ENCODE measurements around the gene BHLHE41. TPM values are rescaled to one million over a fixed set of nuclear protein-coding genes. Genes with fewer than 3 reads are reported as not detected.

BHLHE41 gene
- polyA plus RNA-seq, 2 of the 4 experiments (the other 2 are of a cell fraction) = 0.41 to 0.81 TPM

DNA sequence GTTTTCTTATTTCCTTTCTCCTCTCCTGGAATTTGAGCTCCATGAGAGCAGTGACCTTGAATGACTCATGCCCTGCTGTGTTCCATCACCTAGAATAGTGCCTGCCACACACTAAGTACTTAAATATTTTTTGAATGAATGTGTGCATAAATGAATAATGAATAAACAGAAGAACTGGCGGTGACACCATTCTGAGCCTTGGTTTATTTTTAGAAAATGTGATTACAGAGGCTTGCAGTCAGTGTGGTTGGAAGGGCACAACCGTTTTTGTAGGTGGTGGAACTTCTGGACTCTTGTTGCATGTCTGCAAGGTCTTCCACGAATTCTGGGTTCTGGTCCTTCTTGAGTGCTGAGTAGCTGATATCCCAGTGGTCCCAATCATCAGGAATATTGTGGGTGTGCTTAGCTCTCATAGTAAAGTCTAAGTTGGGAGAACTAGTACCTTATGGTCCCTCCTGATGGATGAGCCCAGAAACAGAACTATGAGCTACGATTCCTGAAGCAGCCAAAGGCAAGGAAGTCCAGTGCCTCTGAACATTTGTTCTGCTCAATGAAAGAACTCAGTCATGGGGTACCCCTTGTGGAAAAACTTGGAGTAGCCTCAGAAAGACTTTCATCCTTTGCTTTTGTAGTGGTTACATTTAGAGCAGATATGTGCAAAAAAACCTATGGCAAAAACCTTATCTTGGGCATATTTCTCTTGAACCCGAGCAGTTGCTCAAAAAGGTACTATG is 28.8 kb upstream of the BHLHE41 start:
- peak; percentile 55 to 79 for DNase-seq (ENCODE audit: low read depth in 1 of 2, low spot score in 1 of 2)
- ChIA-PET CTCF (interaction anchor here (0.6 to 1.7 kb wide), 4 partner anchors 31 to 148 kb away, joined by 3 to 8 read pairs (median 4); no protein-coding TSS in a partner anchor), POLR2A (interaction anchor here (0.5 to 0.9 kb wide), 3 partner anchors 29 to 34 kb away, joined by 3 read pairs; partner anchors contain the start of gene BHLHE41)
- FAIRE-seq = peak; percentile 51
- 23% methylated on average over 5 of the region's 5 CpGs for WGBS (ENCODE audit: missing lambda C conversion rate)
- Histone ChIP-seq H3K4me3 (no peak overlapping the region), H3K4me2 (peak overlapping the region; percentile 59), H3K9me3 (no peaks in the 10 kb centered on the region), H3K27ac (peak overlapping the region; percentile 41 to 42), H3K4me1 (peaks cover 17% of the 10 kb centered on the region)
- peak; percentile 92 for ATAC-seq
- TF ChIP-seq PHF8 (IDR thresholded peaks at IDR 0.05; ENCODE audit: borderline replicate concordance, low read depth) = no peak
- no peak for TF ChIP-seq SREBF2 (IDR thresholded peaks at IDR 0.05)
- no peak; a peak in 1 of 5 replicates for TF ChIP-seq EP300 (IDR thresholded peaks at IDR 0.05)
- TF ChIP-seq GATA3 (IDR thresholded peaks at IDR 0.05; ENCODE audit: borderline replicate concordance) = peak; percentile 61; the same call in 1 of the 2 replicates
- TF ChIP-seq HOXB13 (CRISPR knock-in tag; IDR thresholded peaks at IDR 0.05; ENCODE audit: low read depth) = no peak
- TF ChIP-seq RAD21 (conservative IDR thresholded peaks at IDR 0.05 in 1 of 2, IDR thresholded peaks at IDR 0.05 in 1 of 2) = no peak
- peak; percentile 87 for TF ChIP-seq FOSL2 (IDR thresholded peaks at IDR 0.05)
- TF ChIP-seq FOSL2 (CRISPR knock-in tag; IDR thresholded peaks at IDR 0.05) = peak; percentile 95
- TF ChIP-seq, protein P1, sequence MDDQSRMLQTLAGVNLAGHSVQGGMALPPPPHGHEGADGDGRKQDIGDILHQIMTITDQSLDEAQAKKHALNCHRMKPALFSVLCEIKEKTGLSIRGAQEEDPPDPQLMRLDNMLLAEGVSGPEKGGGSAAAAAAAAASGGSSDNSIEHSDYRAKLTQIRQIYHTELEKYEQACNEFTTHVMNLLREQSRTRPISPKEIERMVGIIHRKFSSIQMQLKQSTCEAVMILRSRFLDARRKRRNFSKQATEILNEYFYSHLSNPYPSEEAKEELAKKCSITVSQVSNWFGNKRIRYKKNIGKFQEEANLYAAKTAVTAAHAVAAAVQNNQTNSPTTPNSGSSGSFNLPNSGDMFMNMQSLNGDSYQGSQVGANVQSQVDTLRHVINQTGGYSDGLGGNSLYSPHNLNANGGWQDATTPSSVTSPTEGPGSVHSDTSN (IDR thresholded peaks at IDR 0.05) = no peak
- no peak for TF ChIP-seq NFE2L2 (conservative IDR thresholded peaks at IDR 0.05; ENCODE audit: low read length)
- TF ChIP-seq JUNB (IDR thresholded peaks at IDR 0.05) = peak; percentile 87
- no peak for TF ChIP-seq HOXB5 (CRISPR knock-in tag; IDR thresholded peaks at IDR 0.05)
- TF ChIP-seq ESRRA (IDR thresholded peaks at IDR 0.05; ENCODE audit: borderline replicate concordance, low read length) = peak; percentile 55; the same call in 1 of the 2 replicates
- TF ChIP-seq, protein P2, sequence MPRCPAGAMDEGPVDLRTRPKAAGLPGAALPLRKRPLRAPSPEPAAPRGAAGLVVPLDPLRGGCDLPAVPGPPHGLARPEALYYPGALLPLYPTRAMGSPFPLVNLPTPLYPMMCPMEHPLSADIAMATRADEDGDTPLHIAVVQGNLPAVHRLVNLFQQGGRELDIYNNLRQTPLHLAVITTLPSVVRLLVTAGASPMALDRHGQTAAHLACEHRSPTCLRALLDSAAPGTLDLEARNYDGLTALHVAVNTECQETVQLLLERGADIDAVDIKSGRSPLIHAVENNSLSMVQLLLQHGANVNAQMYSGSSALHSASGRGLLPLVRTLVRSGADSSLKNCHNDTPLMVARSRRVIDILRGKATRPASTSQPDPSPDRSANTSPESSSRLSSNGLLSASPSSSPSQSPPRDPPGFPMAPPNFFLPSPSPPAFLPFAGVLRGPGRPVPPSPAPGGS (IDR thresholded peaks at IDR 0.05) = no peak
- TF ChIP-seq, protein P3, sequence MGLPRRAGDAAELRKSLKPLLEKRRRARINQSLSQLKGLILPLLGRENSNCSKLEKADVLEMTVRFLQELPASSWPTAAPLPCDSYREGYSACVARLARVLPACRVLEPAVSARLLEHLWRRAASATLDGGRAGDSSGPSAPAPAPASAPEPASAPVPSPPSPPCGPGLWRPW (IDR thresholded peaks at IDR 0.05) = no peak
- TF ChIP-seq MAZ (IDR thresholded peaks at IDR 0.05; ENCODE audit: borderline replicate concordance, low read depth, low read length) = no peak
- TF ChIP-seq CEBPB (IDR thresholded peaks at IDR 0.05) = peak in 1 of 2 experiments; percentile 38; a peak in 1 of 4 replicates
- peak; percentile 36 to 66; a peak in 1 of 5 replicates for TF ChIP-seq JUN (IDR thresholded peaks at IDR 0.05)
- no peak for TF ChIP-seq RFX5 (IDR thresholded peaks at IDR 0.05)
- no peak for TF ChIP-seq CBX2 (IDR thresholded peaks at IDR 0.05; ENCODE audit: borderline replicate concordance, low read depth)
- TF ChIP-seq MYC (IDR thresholded peaks at IDR 0.05; ENCODE audit: borderline replicate concordance, low read length) = no peak

DNA sequence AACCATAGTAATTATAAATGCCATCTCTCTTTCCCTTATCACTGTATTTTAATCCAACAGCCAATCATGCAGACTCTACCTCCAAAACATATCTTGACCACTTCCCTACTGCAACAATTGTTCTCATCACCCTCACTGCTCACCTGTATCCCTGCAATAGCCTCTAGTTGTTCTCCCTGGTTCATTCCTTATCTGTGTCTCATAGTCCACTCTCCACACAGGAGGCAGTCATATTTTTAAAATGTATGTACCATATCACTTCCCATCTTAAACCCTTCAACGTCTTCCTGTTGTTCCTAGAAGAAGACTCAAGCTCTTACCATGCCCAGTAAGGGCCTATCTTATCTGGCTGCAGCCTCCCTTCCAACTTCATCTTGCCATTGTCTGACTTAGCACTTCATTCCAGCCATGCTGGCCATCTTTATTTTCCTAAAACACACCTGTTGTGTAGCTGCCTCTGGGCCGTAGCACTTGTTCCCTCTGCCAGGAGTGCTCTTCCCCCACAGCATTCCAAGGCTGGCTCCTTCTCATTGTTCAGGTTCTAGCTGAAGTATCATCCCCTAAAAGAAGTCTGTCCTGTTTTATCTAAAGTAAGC is 27.8 kb upstream of the BHLHE41 start:
- WGBS (ENCODE audit: missing lambda C conversion rate) = 64% methylated on average over 2 of the region's 2 CpGs
- no peak for ATAC-seq
- Histone ChIP-seq H3K27ac (peak overlapping the region; percentile 8 to 9; a peak in 1 of 6 replicates), H3K9me3 (no peaks in the 10 kb centered on the region), H3K4me2 (peak overlapping the region; percentile 59; the same call in 2 of the 3 replicates), H3K4me1 (peaks cover 17% of the 10 kb centered on the region), H3K4me3 (no peak overlapping the region)
- DNase-seq (ENCODE audit: low read depth in 1 of 2, low spot score in 1 of 2) = no peak
- ChIA-PET POLR2A (interaction anchor here (0.6 to 0.9 kb wide), 2 partner anchors 30 to 33 kb away, joined by 3 read pairs; no protein-coding TSS in a partner anchor), CTCF (interaction anchor here (0.6 to 1.6 kb wide), 2 partner anchors 64 to 149 kb away, joined by 3 read pairs; no protein-coding TSS in a partner anchor)
- TF ChIP-seq HOXA7 (CRISPR knock-in tag; IDR thresholded peaks at IDR 0.05) (no peak), GATA3 (IDR thresholded peaks at IDR 0.05; ENCODE audit: borderline replicate concordance) (no peak), HOXB5 (CRISPR knock-in tag; IDR thresholded peaks at IDR 0.05) (no peak), ZC3H11A (IDR thresholded peaks at IDR 0.05) (no peak), EHMT2 (IDR thresholded peaks at IDR 0.05; ENCODE audit: low read depth) (no peak), POLR2AphosphoS2 (conservative IDR thresholded peaks at IDR 0.05; ENCODE audit: low read length) (no peak)
- TF ChIP-seq, protein P1 (IDR thresholded peaks at IDR 0.05) = no peak
- no peak for FAIRE-seq

Data from A549 (cell line).